Activated CD8-positive, alpha-beta memory T cell treated with anti-CD3 and anti-CD28 coated beads for 36 hours (primary cell): ENCODE results near the gene MEOX1. TPM values are rescaled to one million over a fixed set of nuclear protein-coding genes. Genes with fewer than 3 reads are reported as not detected.

Experiments
- CTCF ChIA-PET: fragments of 350-600 bp; sonication (Branson Sonifier 250); formaldehyde crosslinking; loops from one replicate; lab custom pipeline; 2021; ENCODE audit warnings: antibody characterized with exemption; lab: Charles Lee
- POLR2A ChIA-PET: fragments of 350-600 bp; sonication (Branson Sonifier 250); formaldehyde crosslinking; loops from one replicate; lab custom pipeline; 2021; ENCODE audit warnings: antibody characterized with exemption; lab: Charles Lee
- total RNA-seq, 2 experiments: library from RNA; stranded (reverse); gene quantifications; one replicate each; pipeline ENCODE4 v1.2.3, GENCODE V29; 2021

Gene MEOX1
- total RNA-seq, 2 experiments from 2014 or later: 0.42 to 0.55 TPM

- POLR2A ChIA-PET: no interaction called here
- CTCF ChIA-PET: interaction anchor here (2.5 kb wide), 1 partner anchor 88 kb away, joined by 10 read pairs; no protein-coding TSS in a partner anchor
Observed at GRCh38 chr17:43665084-43665936, 3.6 kb upstream of the MEOX1 start.

- POLR2A ChIA-PET: no interaction called here
- CTCF ChIA-PET: no interaction called here
Observed at GRCh38 chr17:43664096-43664495, 2.4 kb upstream of the MEOX1 start.

- ChIA-PET POLR2A (no interaction called here), CTCF (no interaction called here)
Observed at GRCh38 chr17:43663383-43663782, 1.7 kb upstream of the MEOX1 start.

- POLR2A ChIA-PET: no interaction called here
- CTCF ChIA-PET: interaction anchor here (0.6 kb wide), 1 partner anchor 86 kb away, joined by 3 read pairs; no protein-coding TSS in a partner anchor
Observed at GRCh38 chr17:43662413-43663141, 855 bp upstream of the MEOX1 start.

GRCh38 chr17:43660816-43661493 lies 767 bp downstream of the MEOX1 start:
- CTCF ChIA-PET: interaction anchor here (0.7 to 2.5 kb wide), 2 partner anchors 13 to 87 kb away, joined by 6 to 8 read pairs; no protein-coding TSS in a partner anchor
- POLR2A ChIA-PET: interaction anchor here (0.6 kb wide), 1 partner anchor 81 kb away, joined by 3 read pairs; no protein-coding TSS in a partner anchor

GRCh38 chr17:43659823-43660617 lies 1.7 kb downstream of the MEOX1 start:
- ChIA-PET POLR2A (no interaction called here), CTCF (interaction anchor here (1.5 to 2.5 kb wide), 2 partner anchors 14 to 100 kb away, joined by 4 to 8 read pairs; no protein-coding TSS in a partner anchor)

- ChIA-PET POLR2A (no interaction called here), CTCF (interaction anchor here (1.5 to 2.5 kb wide), 2 partner anchors 15 to 101 kb away, joined by 4 to 8 read pairs; no protein-coding TSS in a partner anchor)
Observed at GRCh38 chr17:43658900-43659299, 2.8 kb downstream of the MEOX1 start.

GRCh38 chr17:43655693-43656255 lies 5.9 kb downstream of the MEOX1 start:
- CTCF ChIA-PET: no interaction called here
- POLR2A ChIA-PET: no interaction called here

- CTCF ChIA-PET: no interaction called here
- POLR2A ChIA-PET: no interaction called here
Observed at GRCh38 chr17:43652124-43652480, 9.6 kb downstream of the MEOX1 start.

- ChIA-PET CTCF (interaction anchor here (1.0 kb wide), 1 partner anchor 74 kb away, joined by 3 read pairs; no protein-coding TSS in a partner anchor), POLR2A (no interaction called here)
Observed at GRCh38 chr17:43650471-43650870, 11.3 kb downstream of the MEOX1 start.

GRCh38 chr17:43648916-43649315 lies 12.8 kb downstream of the MEOX1 start:
- ChIA-PET POLR2A (no interaction called here), CTCF (interaction anchor here (0.7 to 1.8 kb wide), 2 partner anchors 115 to 1802 kb away, joined by 3 read pairs; no protein-coding TSS in a partner anchor)

- CTCF ChIA-PET: interaction anchor here (1.1 kb wide), 1 partner anchor 69 kb away, joined by 3 read pairs; no protein-coding TSS in a partner anchor
- POLR2A ChIA-PET: no interaction called here
Observed at GRCh38 chr17:43645765-43646481, 15.8 kb downstream of the MEOX1 start.

GRCh38 chr17:43645450-43645764 lies 16.3 kb downstream of the MEOX1 start:
- CTCF ChIA-PET: interaction anchor here (1.1 kb wide), 1 partner anchor 68 kb away, joined by 3 read pairs; no protein-coding TSS in a partner anchor
- POLR2A ChIA-PET: no interaction called here

- ChIA-PET CTCF (no interaction called here), POLR2A (no interaction called here)
Observed at GRCh38 chr17:43644081-43644480, 17.6 kb downstream of the MEOX1 start.

- POLR2A ChIA-PET: no interaction called here
- CTCF ChIA-PET: interaction anchor here (0.6 kb wide), 1 partner anchor 57 kb away, joined by 3 read pairs; no protein-coding TSS in a partner anchor
Observed at GRCh38 chr17:43641416-43641815, 20.3 kb downstream of the MEOX1 start.

- CTCF ChIA-PET: interaction anchor here (0.6 to 1.1 kb wide), 2 partner anchors 33 to 56 kb away, joined by 3 to 5 read pairs; no protein-coding TSS in a partner anchor
- POLR2A ChIA-PET: no interaction called here
Observed at GRCh38 chr17:43640491-43641252, 21.1 kb downstream of the MEOX1 start.
